GM21529 (cell line): ENCODE results near the gene ANKRD36C.
"Not testable (repeated sequence)": the region's sequence is repeated elsewhere in the genome, so short reads cannot be mapped to it uniquely, and the experiment has no call there.

Experiments
- ATAC-seq: cut with Tn5 transposase; IDR thresholded peaks from one replicate; pipeline ENCODE4 v1.9.1; 2021; ENCODE audit not compliant: unreplicated experiment

ANKRD36C gene

GRCh38 chr2:95991351-95992094 is at the start of gene ANKRD36C:
Gene ANKRD36C, minus strand, starts transcription at chr2:95991824. Its CDS starts 116 bp downstream, at chr2:95991708.
- ATAC-seq = peak; percentile 91

- ATAC-seq = not testable (repeated sequence)
Measured at GRCh38 chr2:96035554-96035953, 43.9 kb upstream of the ANKRD36C start.

- ATAC-seq = not testable (repeated sequence)
Measured at GRCh38 chr2:96034792-96035191, 43.2 kb upstream of the ANKRD36C start, which contains the start of gene GPAT2. Gene GPAT2, minus strand, starts transcription at chr2:96034916. Its CDS starts 2,557 bp downstream, at chr2:96032359.

- ATAC-seq = not testable (repeated sequence)
Measured at GRCh38 chr2:96033997-96034396, 42.4 kb upstream of the ANKRD36C start.

GRCh38 chr2:96027725-96028325 is 36.2 kb upstream of the ANKRD36C start:
- ATAC-seq = not testable (repeated sequence)

- not testable (repeated sequence) for ATAC-seq
Measured at GRCh38 chr2:96025755-96026154, 34.1 kb upstream of the ANKRD36C start.

GRCh38 chr2:96025194-96025492 is 33.5 kb upstream of the ANKRD36C start:
- ATAC-seq = no peak

GRCh38 chr2:96024336-96025193 is 32.9 kb upstream of the ANKRD36C start:
- no peak for ATAC-seq

- ATAC-seq = not testable (repeated sequence)
Measured at GRCh38 chr2:96023701-96024100, 32.1 kb upstream of the ANKRD36C start.

GRCh38 chr2:96022701-96023447 is 31.2 kb upstream of the ANKRD36C start:
- ATAC-seq = peak; percentile 86

- ATAC-seq = not testable (repeated sequence)
Measured at GRCh38 chr2:96022126-96022525, 30.5 kb upstream of the ANKRD36C start.

GRCh38 chr2:96021142-96021541 is 29.5 kb upstream of the ANKRD36C start:
- ATAC-seq = not testable (repeated sequence)

- ATAC-seq = not testable (repeated sequence)
Measured at GRCh38 chr2:96019909-96020590, 28.4 kb upstream of the ANKRD36C start.

- not testable (repeated sequence) for ATAC-seq
Measured at GRCh38 chr2:96016321-96016720, 24.7 kb upstream of the ANKRD36C start.

GRCh38 chr2:96012792-96013264 is 21.2 kb upstream of the ANKRD36C start:
- not testable (repeated sequence) for ATAC-seq

GRCh38 chr2:96012086-96012791 is 20.6 kb upstream of the ANKRD36C start:
- not testable (repeated sequence) for ATAC-seq

GRCh38 chr2:96011129-96011455 is 19.5 kb upstream of the ANKRD36C start:
- ATAC-seq = peak; percentile 37

- ATAC-seq = peak; percentile 98
Measured at GRCh38 chr2:96010320-96011128, 18.9 kb upstream of the ANKRD36C start.

- ATAC-seq = not testable (repeated sequence)
Measured at GRCh38 chr2:96009833-96010232, 18.2 kb upstream of the ANKRD36C start.
